Measurements from ENCODE around the gene YOD1.

YOD1 gene

GRCh38 chr1:207025146-207025880 is 25.7 kb downstream of the YOD1 start:
- no peak for DNase-seq (ENCODE audit: low spot score)

- DNase-seq (ENCODE audit: low spot score), result no peak
Measured at GRCh38 chr1:207024202-207025145, 26.5 kb downstream of the YOD1 start.

GRCh38 chr1:207022996-207023679 is 27.9 kb downstream of the YOD1 start:
- DNase-seq (ENCODE audit: low spot score), result no peak

- no peak for DNase-seq (ENCODE audit: low spot score)
Measured at GRCh38 chr1:207021876-207022596, 29.0 kb downstream of the YOD1 start.

- DNase-seq (ENCODE audit: low spot score), result no peak
Measured at GRCh38 chr1:207021139-207021861, 29.7 kb downstream of the YOD1 start.

GRCh38 chr1:207020709-207021107 is 30.3 kb downstream of the YOD1 start:
- DNase-seq (ENCODE audit: low spot score), result no peak

- DNase-seq (ENCODE audit: low spot score), result no peak
Measured at GRCh38 chr1:207020065-207020708, 30.8 kb downstream of the YOD1 start.

- no peak for DNase-seq (ENCODE audit: low spot score)
Measured at GRCh38 chr1:207019661-207020060, 31.3 kb downstream of the YOD1 start.

- DNase-seq (ENCODE audit: low spot score), result no peak
Measured at GRCh38 chr1:207019161-207019560, 31.8 kb downstream of the YOD1 start.

GRCh38 chr1:207018707-207019106 is 32.3 kb downstream of the YOD1 start:
- DNase-seq (ENCODE audit: low spot score), result no peak

GRCh38 chr1:207017615-207018559 is 33.1 kb downstream of the YOD1 start:
- no peak for DNase-seq (ENCODE audit: low spot score)

GRCh38 chr1:207015791-207016190 is 35.2 kb downstream of the YOD1 start:
- DNase-seq (ENCODE audit: low spot score), result no peak

GRCh38 chr1:207014728-207015127 is 36.3 kb downstream of the YOD1 start:
- DNase-seq (ENCODE audit: low spot score), result no peak

- no peak for DNase-seq (ENCODE audit: low spot score)
Measured at GRCh38 chr1:207013321-207014085, 37.5 kb downstream of the YOD1 start.

- no peak for DNase-seq (ENCODE audit: low spot score)
Measured at GRCh38 chr1:207010726-207011125, 40.3 kb downstream of the YOD1 start.

GRCh38 chr1:207009945-207010344 is 41.1 kb downstream of the YOD1 start:
- DNase-seq (ENCODE audit: low spot score), result no peak

GRCh38 chr1:207009182-207009850 is 41.7 kb downstream of the YOD1 start:
- DNase-seq (ENCODE audit: low spot score), result no peak

GRCh38 chr1:207007352-207008033 is 43.5 kb downstream of the YOD1 start:
- no peak for DNase-seq (ENCODE audit: low spot score)
